Measurements from ENCODE around the gene TNIK. TPM values are rescaled to one million over a fixed set of nuclear protein-coding genes. Genes with fewer than 3 reads are reported as not detected.

TNIK gene
- total RNA-seq, 1 donor from 2014 or later = 1.1 TPM

GRCh38 chr3:171028025-171028778, 432.0 kb downstream of the TNIK start:
- Histone ChIP-seq H3K4me3 (ENCODE audit: low read depth, low read length) (peak overlapping the region; percentile 26), H3K36me3 (ENCODE audit: control insufficient read depth, insufficient read depth, low read length) (no peaks in the 10 kb centered on the region), H3K27me3 (ENCODE audit: control insufficient read depth, insufficient read depth, low read length) (no peaks in the 10 kb centered on the region)
- FAIRE-seq (no peak), DNase-seq (ENCODE audit: low read depth) (peak; percentile 78)
- TF ChIP-seq CTCF (IDR thresholded peaks at IDR 0.05; ENCODE audit: insufficient read depth, low read length, severe bottlenecking) = no peak

- no peak for TF ChIP-seq CTCF (IDR thresholded peaks at IDR 0.05; ENCODE audit: insufficient read depth, low read length, severe bottlenecking)
- Histone ChIP-seq H3K36me3 (ENCODE audit: control insufficient read depth, insufficient read depth, low read length) (no peaks in the 10 kb centered on the region), H3K27me3 (ENCODE audit: control insufficient read depth, insufficient read depth, low read length) (no peaks in the 10 kb centered on the region), H3K4me3 (ENCODE audit: low read depth, low read length) (no peak within 1 kb of the TSS)
- DNase-seq (ENCODE audit: low read depth) (no peak), FAIRE-seq (no peak)
Observed at GRCh38 chr3:171026597-171027293, 433.5 kb downstream of the TNIK start, which contains the start of gene SLC2A2. SLC2A2 (minus strand) TSS chr3:171026720; CDS start chr3:171026670, 50 bp downstream.

GRCh38 chr3:171023566-171023965, 436.6 kb downstream of the TNIK start:
- DNase-seq (ENCODE audit: low read depth) (no peak), FAIRE-seq (no peak)
- Histone ChIP-seq H3K36me3 (ENCODE audit: control insufficient read depth, insufficient read depth, low read length) (no peaks in the 10 kb centered on the region), H3K27me3 (ENCODE audit: control insufficient read depth, insufficient read depth, low read length) (no peaks in the 10 kb centered on the region), H3K4me3 (ENCODE audit: low read depth, low read length) (no peak overlapping the region)
- no peak for TF ChIP-seq CTCF (IDR thresholded peaks at IDR 0.05; ENCODE audit: insufficient read depth, low read length, severe bottlenecking)

- FAIRE-seq (no peak), DNase-seq (ENCODE audit: low read depth) (no peak)
- no peak overlapping the region for H3K4me3 ChIP-seq (ENCODE audit: low read depth, low read length)
- no peak for TF ChIP-seq CTCF (IDR thresholded peaks at IDR 0.05; ENCODE audit: insufficient read depth, low read length, severe bottlenecking)
- no peaks in the 10 kb centered on the region for H3K27me3 ChIP-seq (ENCODE audit: control insufficient read depth, insufficient read depth, low read length)
- no peaks in the 10 kb centered on the region for H3K36me3 ChIP-seq (ENCODE audit: control insufficient read depth, insufficient read depth, low read length)
Observed at GRCh38 chr3:171021377-171021776, 438.8 kb downstream of the TNIK start.

- H3K36me3 ChIP-seq (ENCODE audit: control insufficient read depth, insufficient read depth, low read length) = no peaks in the 10 kb centered on the region
- DNase-seq (ENCODE audit: low read depth) (no peak), FAIRE-seq (no peak)
- TF ChIP-seq CTCF (IDR thresholded peaks at IDR 0.05; ENCODE audit: insufficient read depth, low read length, severe bottlenecking) = no peak
- H3K4me3 ChIP-seq (ENCODE audit: low read depth, low read length) = no peak overlapping the region
- no peaks in the 10 kb centered on the region for H3K27me3 ChIP-seq (ENCODE audit: control insufficient read depth, insufficient read depth, low read length)
Observed at GRCh38 chr3:171018156-171018935, 441.9 kb downstream of the TNIK start.
